IMR-90 (cell line): ENCODE results near the gene WDR17. TPM values are rescaled to one million over a fixed set of nuclear protein-coding genes. Genes with fewer than 3 reads are reported as not detected.

Experiments used
- ATAC-seq: fragments of 200-7000 bp; cut with Tn5 transposase; 2 replicates; pipeline ENCODE4 v1.9.1; 2020; ENCODE audit warnings: low read depth, mild to moderate bottlenecking, moderate library complexity
- BruUV-seq: library from RNA; stranded (reverse); fragments of 400-500 nt; replicated peaks from 2 replicates; lab custom pipeline; 2021; lab: Mats Ljungman, UMichigan
- CTCF ChIA-PET: fragments of 300-600 bp; formaldehyde crosslinking; extraction: SDS; loops from one replicate; lab custom pipeline; 2021; ENCODE audit warnings: antibody characterized with exemption; lab: Yijun Ruan, JAX
- POLR2A ChIA-PET: fragments of 300-600 bp; sonication (Branson Sonifier 250); formaldehyde crosslinking; loops from one replicate; lab custom pipeline; 2022; ENCODE audit warnings: antibody characterized with exemption; ENCODE audit not compliant: unreplicated experiment; lab: Charles Lee
- DNase-seq: peaks from one replicate; pipeline ENCODE4 v3.0.0; 2013
- H2AFZ ChIP-seq: replicated peaks from 2 replicates; pipeline ENCODE3; 2013; ENCODE audit warnings: low read length, mild to moderate bottlenecking; ENCODE audit not compliant: poor library complexity
- H2AK5ac ChIP-seq: 2 replicates; pipeline ENCODE4 v1.6.1; 2013; ENCODE audit warnings: low read depth, low read length, inconsistent platforms
- H2AK9ac ChIP-seq: replicated peaks from 2 replicates; pipeline ENCODE3; 2013; ENCODE audit warnings: mild to moderate bottlenecking, low read depth, low read length, moderate library complexity; ENCODE audit not compliant: poor library complexity
- H2BK120ac ChIP-seq: 2 replicates; pipeline ENCODE4 v1.6.1; 2013; ENCODE audit warnings: low read depth, low read length, inconsistent platforms
- H2BK15ac ChIP-seq: 3 replicates; pipeline ENCODE4 v1.6.1; 2013; ENCODE audit warnings: low read depth, low read length, inconsistent platforms
- H2BK20ac ChIP-seq: 2 replicates; pipeline ENCODE4 v1.6.1; 2013; ENCODE audit warnings: low read depth, mild to moderate bottlenecking, inconsistent platforms, low read length, moderate library complexity
- H2BK5ac ChIP-seq: 2 replicates; pipeline ENCODE4 v1.6.1; 2013; ENCODE audit warnings: mild to moderate bottlenecking, low read depth, low read length, inconsistent platforms; ENCODE audit not compliant: poor library complexity, severe bottlenecking
- H3K14ac ChIP-seq: replicated peaks from 2 replicates; pipeline ENCODE4 v1.6.1; 2013; ENCODE audit warnings: low read depth, low read length, inconsistent platforms
- H3K18ac ChIP-seq: 2 replicates; pipeline ENCODE4 v1.6.1; 2013; ENCODE audit warnings: low read depth, low read length, control low read depth
- H3K23ac ChIP-seq: 2 replicates; pipeline ENCODE4 v1.6.1; 2013; ENCODE audit warnings: low read depth, low read length, inconsistent platforms
- H3K27ac ChIP-seq: 2 replicates; pipeline ENCODE4 v1.5.1; 2013; ENCODE audit warnings: mild to moderate bottlenecking, control low read depth, low read length; ENCODE audit not compliant: insufficient read depth
- H3K27me3 ChIP-seq: 2 replicates; pipeline ENCODE4 v1.6.1; 2013; ENCODE audit warnings: low read length; ENCODE audit not compliant: control insufficient read depth, insufficient read depth
- H3K36me3 ChIP-seq: 2 replicates; pipeline ENCODE4 v1.6.1; 2013; ENCODE audit warnings: low read length, mixed read lengths; ENCODE audit not compliant: control insufficient read depth, insufficient read depth
- H3K4ac ChIP-seq: 2 replicates; pipeline ENCODE4 v1.6.1; 2013; ENCODE audit warnings: low read depth, low read length, inconsistent platforms
- H3K4me1 ChIP-seq: 2 replicates; pipeline ENCODE4 v1.6.1; 2013; ENCODE audit warnings: low read length, mixed read lengths; ENCODE audit not compliant: control insufficient read depth, insufficient read depth
- H3K4me2 ChIP-seq: 2 replicates; pipeline ENCODE4 v1.6.1; 2013; ENCODE audit warnings: low read depth, mild to moderate bottlenecking, control low read depth, low read length, moderate library complexity
- H3K4me3 ChIP-seq: 2 replicates; pipeline ENCODE4 v1.5.1; 2013; ENCODE audit warnings: low read depth, mild to moderate bottlenecking, control low read depth, low read length, moderate library complexity; ENCODE audit not compliant: insufficient read depth
- H3K56ac ChIP-seq: 2 replicates; pipeline ENCODE4 v1.6.1; 2013; ENCODE audit warnings: low read length, inconsistent platforms; ENCODE audit not compliant: insufficient read depth; ENCODE audit errors: extremely low read depth
- H3K79me1 ChIP-seq, 2 experiments: 2 replicates each; pipeline ENCODE4 v1.6.1; 2013; ENCODE audit warnings: low read length in 2 of 2, inconsistent platforms in 1 of 2, low read depth in 1 of 2
- H3K9ac ChIP-seq: 2 replicates; pipeline ENCODE4 v1.6.1; 2013; ENCODE audit warnings: low read depth, low read length, control low read depth
- H3K9me1 ChIP-seq: 2 replicates; pipeline ENCODE4 v1.6.1; 2013; ENCODE audit warnings: low read length, inconsistent platforms; ENCODE audit not compliant: insufficient read depth
- H3K9me3 ChIP-seq: 2 replicates; pipeline ENCODE4 v1.6.1; 2013; ENCODE audit warnings: low read length; ENCODE audit not compliant: control insufficient read depth, insufficient read depth
- H4K20me1 ChIP-seq: 2 replicates; pipeline ENCODE4 v1.6.1; 2013; ENCODE audit warnings: low read length, inconsistent platforms; ENCODE audit not compliant: insufficient read depth
- H4K5ac ChIP-seq: 2 replicates; pipeline ENCODE4 v1.6.1; 2013; ENCODE audit warnings: mild to moderate bottlenecking, low read depth, low read length, control low read depth
- H4K8ac ChIP-seq, 2 experiments: 2 replicates each; pipeline ENCODE4 v1.6.1; 2013; ENCODE audit warnings: low read depth in 2 of 2, low read length in 2 of 2, control low read depth in 1 of 2, inconsistent platforms in 1 of 2
- H4K91ac ChIP-seq: 2 replicates; pipeline ENCODE4 v1.6.1; 2013; ENCODE audit warnings: low read depth, low read length, inconsistent platforms; ENCODE audit not compliant: insufficient read depth
- CEBPB ChIP-seq: IDR thresholded peaks from 2 replicates; pipeline ENCODE4 v1.6.1; 2012; ENCODE audit warnings: low read depth, low read length, improper control_type of control experiment
- FOS ChIP-seq: fragments of 150-350 bp; IDR thresholded peaks from 2 replicates; pipeline ENCODE4 v1.6.1; 2016; ENCODE audit warnings: low read depth, low read length
- MAFK ChIP-seq: IDR thresholded peaks from 2 replicates; pipeline ENCODE4 v1.6.1; 2012; ENCODE audit warnings: low read depth, low read length, improper control_type of control experiment
- MAZ ChIP-seq: IDR thresholded peaks from 2 replicates; pipeline ENCODE4 v1.6.1; 2012; ENCODE audit warnings: low read depth, mild to moderate bottlenecking, low read length, improper control_type of control experiment, moderate library complexity, borderline replicate concordance
- MXI1 ChIP-seq: IDR thresholded peaks from 2 replicates; pipeline ENCODE4 v1.6.1; 2012; ENCODE audit warnings: low read depth, mild to moderate bottlenecking, low read length, moderate library complexity, borderline replicate concordance
- POLR2A ChIP-seq: IDR thresholded peaks from 2 replicates; pipeline ENCODE4 v1.6.1; 2012; ENCODE audit warnings: mild to moderate bottlenecking, low read depth, low read length
- RAD21 ChIP-seq: IDR thresholded peaks from 2 replicates; pipeline ENCODE4 v1.6.1; 2012; ENCODE audit warnings: low read length, improper control_type of control experiment
- RCOR1 ChIP-seq: IDR thresholded peaks from 2 replicates; pipeline ENCODE4 v1.6.1; 2012; ENCODE audit warnings: mild to moderate bottlenecking, low read length, improper control_type of control experiment; ENCODE audit not compliant: insufficient replicate concordance
- RFX5 ChIP-seq: IDR thresholded peaks from 2 replicates; pipeline ENCODE4 v1.8.0; 2012; ENCODE audit warnings: low read depth, mild to moderate bottlenecking, low read length, moderate library complexity
- WGBS, 2 experiments: methylation state at CpG; one replicate each; pipeline versions ENCODE4 v1.1.5 to v1.1.7; 2013; ENCODE audit warnings: missing lambda C conversion rate in 2 of 2; ENCODE audit not compliant: insufficient read length in 1 of 2; ENCODE audit errors: extremely low coverage in 2 of 2; 5-methylcytosine and 5-hydroxymethylcytosine counted together
- dilution Hi-C: fragments of 300-500 bp; cut with HindIII; formaldehyde crosslinking; loops from one replicate; pipeline ENCODE4 v1.14.3; 2018; ENCODE audit warnings: low sequenced_read_pairs; ENCODE audit not compliant: unreplicated experiment
- in situ Hi-C: fragments of 300-500 bp; cut with MboI; formaldehyde crosslinking; loops from 3 replicates; pipeline ENCODE4 v1.14.3; 2019; ENCODE audit warnings: low sequenced_read_pairs, inconsistent platforms, mixed read lengths
- intact Hi-C: fragments of 100-400 bp; cut with micrococcal nuclease; formaldehyde crosslinking; loops from 2 replicates; pipeline ENCODE4 v1.10.0; 2022
- polyA plus RNA-seq, 3 experiments: library from polyadenylated mRNA; depleted of rRNA; stranded (reverse); fragments of >200 nt; gene quantifications; 2 replicates each; pipeline ENCODE4 v1.2.3, GENCODE V29; 2012; ENCODE audit warnings: low replicate concordance in 1 of 3
- total RNA-seq: library from RNA; depleted of rRNA; stranded (reverse); fragments of >200 nt; gene quantifications from 2 replicates; pipeline ENCODE4 v1.2.3, GENCODE V29; 2012
- TF ChIP-seq, protein P1 (sequence below): conservative IDR thresholded peaks from 2 replicates; pipeline ENCODE4 v1.5.1; 2012; ENCODE audit warnings: mild to moderate bottlenecking, low read depth, low read length, improper control_type of control experiment

The WDR17 gene
- total and polyA plus RNA-seq, 2 of the 4 experiments (the other 2 are of a cell fraction), result 0.53 to 0.54 TPM

DNA sequence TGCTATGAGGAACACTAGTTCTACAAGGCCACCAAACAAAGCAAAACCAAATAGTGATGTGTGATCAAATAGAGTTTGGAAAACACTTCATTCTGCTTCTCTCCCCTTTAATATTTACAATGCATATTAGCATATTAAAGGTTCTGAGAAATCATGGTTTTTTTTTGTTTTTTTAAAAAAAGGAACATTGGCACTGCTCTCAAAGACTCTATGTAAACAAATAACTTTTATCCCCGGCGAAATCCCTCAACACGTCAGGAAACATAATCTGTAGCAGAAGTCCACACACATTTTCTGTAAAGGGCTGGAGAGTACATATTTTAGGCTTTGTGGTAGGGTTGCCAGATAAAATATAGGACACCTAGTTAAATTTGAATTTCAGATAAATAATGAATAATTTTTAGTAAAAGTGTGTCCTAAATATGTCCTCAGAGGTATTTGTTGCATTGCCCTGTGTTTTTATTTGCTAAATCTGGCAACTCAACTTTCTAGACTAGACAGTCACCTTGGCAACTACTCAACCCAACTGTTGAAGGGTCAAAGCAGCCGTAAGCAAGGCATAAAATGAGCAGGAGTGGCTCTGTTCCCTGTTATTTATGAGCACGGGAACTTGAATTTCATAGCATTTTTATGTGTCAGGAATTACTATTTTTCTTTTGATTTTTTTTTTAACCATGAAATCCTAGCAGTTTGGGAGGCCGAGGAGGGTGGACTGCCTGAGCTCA lies 121.2 kb downstream of the WDR17 start (continued):
- TF ChIP-seq MXI1 (no peak), RAD21 (no peak)

- H3K56ac ChIP-seq, result no peak overlapping the region
- no peaks in the 10 kb centered on the region for H3K9me3 ChIP-seq
- no peak overlapping the region for H2AK9ac ChIP-seq
- no peak overlapping the region for H2BK20ac ChIP-seq
- H4K5ac ChIP-seq, result no peak overlapping the region; the same call in 1 of the 2 replicates
- dilution Hi-C loops, result no loop called here
- no peaks in the 10 kb centered on the region for H3K79me1 ChIP-seq
- no peak overlapping the region for H3K27ac ChIP-seq
- H3K4me1 ChIP-seq, result peaks cover 17% of the 10 kb centered on the region
- in situ Hi-C loops, result no loop called here
- intact Hi-C loops, result loop anchor here (5.0 kb wide), 1 partner anchor 35 kb away; no protein-coding TSS in a partner anchor
- H2BK15ac ChIP-seq, result no peak overlapping the region
- no peak for TF ChIP-seq MAFK
- no peak for TF ChIP-seq CEBPB
- no peak for TF ChIP-seq RAD21
- no peak for TF ChIP-seq RFX5
- TF ChIP-seq MAZ, result no peak
- TF ChIP-seq, protein P1, sequence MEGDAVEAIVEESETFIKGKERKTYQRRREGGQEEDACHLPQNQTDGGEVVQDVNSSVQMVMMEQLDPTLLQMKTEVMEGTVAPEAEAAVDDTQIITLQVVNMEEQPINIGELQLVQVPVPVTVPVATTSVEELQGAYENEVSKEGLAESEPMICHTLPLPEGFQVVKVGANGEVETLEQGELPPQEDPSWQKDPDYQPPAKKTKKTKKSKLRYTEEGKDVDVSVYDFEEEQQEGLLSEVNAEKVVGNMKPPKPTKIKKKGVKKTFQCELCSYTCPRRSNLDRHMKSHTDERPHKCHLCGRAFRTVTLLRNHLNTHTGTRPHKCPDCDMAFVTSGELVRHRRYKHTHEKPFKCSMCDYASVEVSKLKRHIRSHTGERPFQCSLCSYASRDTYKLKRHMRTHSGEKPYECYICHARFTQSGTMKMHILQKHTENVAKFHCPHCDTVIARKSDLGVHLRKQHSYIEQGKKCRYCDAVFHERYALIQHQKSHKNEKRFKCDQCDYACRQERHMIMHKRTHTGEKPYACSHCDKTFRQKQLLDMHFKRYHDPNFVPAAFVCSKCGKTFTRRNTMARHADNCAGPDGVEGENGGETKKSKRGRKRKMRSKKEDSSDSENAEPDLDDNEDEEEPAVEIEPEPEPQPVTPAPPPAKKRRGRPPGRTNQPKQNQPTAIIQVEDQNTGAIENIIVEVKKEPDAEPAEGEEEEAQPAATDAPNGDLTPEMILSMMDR, result no peak
- no peak for TF ChIP-seq FOS
- TF ChIP-seq POLR2A, result no peak
- no peak for TF ChIP-seq RCOR1
- H3K18ac ChIP-seq, result peak overlapping the region; percentile 42; the same call in 1 of the 2 replicates
- H3K9me1 ChIP-seq, result 0 out of 2 replicates have a peak, but pooled peaks cover 5% of the 10 kb centered on the region
- POLR2A ChIA-PET, result no interaction called here
- no peak overlapping the region for H3K23ac ChIP-seq
- no peak overlapping the region for H3K9ac ChIP-seq
- H4K8ac ChIP-seq, result 0 out of 4 replicates have a peak overlapping the region, but pooled peaks of 1 of the 2 experiments have one; percentile 24
- no peaks in the 10 kb centered on the region for H3K27me3 ChIP-seq
- H2AK5ac ChIP-seq, result no peak overlapping the region; the same call in 1 of the 2 replicates
- no TSS peak for BruUV-seq
- ATAC-seq (peak; percentile 12; the same call in 1 of the 2 replicates), DNase-seq (peak; percentile 66)
- CTCF ChIA-PET, result no interaction called here
- no peak overlapping the region for H2BK120ac ChIP-seq
- H4K91ac ChIP-seq, result no peak overlapping the region
- H2AFZ ChIP-seq, result no peak overlapping the region
- H3K4me2 ChIP-seq, result no peak overlapping the region
- peak overlapping the region; percentile 41; the same call in 1 of the 2 replicates for H3K4ac ChIP-seq
- no peaks in the 10 kb centered on the region for H4K20me1 ChIP-seq
- no peak overlapping the region for H3K4me3 ChIP-seq
- H3K14ac ChIP-seq, result no peak overlapping the region
- H3K36me3 ChIP-seq, result no peaks in the 10 kb centered on the region
- peak overlapping the region; percentile 58 for H2BK5ac ChIP-seq
- WGBS, 2 experiments, result no CpG with 5 or more reads among the region's 2 CpGs
These were observed 122.0 kb downstream of the WDR17 start for GRCh38 chr4:176187624-176188023.
